GF-D8 (cell line): ENCODE data around the gene LRRC37A3.
"Not testable (repeated sequence)": the region's sequence is repeated elsewhere in the genome, so short reads cannot be mapped to it uniquely, and the experiment has no call there.

ENCODE experiments used
- DNase-seq: peaks from one replicate; lab custom pipeline; 2025; lab: John Stamatoyannopoulos, UW

Gene LRRC37A3

DNA sequence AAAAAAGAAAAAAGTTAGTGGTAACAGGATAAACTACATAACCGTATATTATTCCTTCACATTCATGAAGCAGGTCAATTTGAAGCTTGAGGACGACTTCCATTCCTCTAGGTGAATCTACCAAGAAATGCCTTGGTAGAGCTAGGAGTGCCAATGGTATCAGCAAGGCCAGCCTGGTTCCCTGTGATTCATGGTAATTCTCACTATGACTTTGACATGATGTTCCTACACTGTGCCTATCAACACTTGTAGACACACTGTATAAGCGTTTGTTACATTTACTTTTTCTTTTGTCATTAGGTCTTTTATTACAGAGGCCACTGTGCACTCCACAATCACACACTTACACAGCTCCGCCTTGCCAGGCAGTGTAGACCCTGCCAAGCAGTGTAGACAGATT, 7.2 kb upstream of the LRRC37A3 start:
- DNase-seq, result not testable (repeated sequence)

DNA sequence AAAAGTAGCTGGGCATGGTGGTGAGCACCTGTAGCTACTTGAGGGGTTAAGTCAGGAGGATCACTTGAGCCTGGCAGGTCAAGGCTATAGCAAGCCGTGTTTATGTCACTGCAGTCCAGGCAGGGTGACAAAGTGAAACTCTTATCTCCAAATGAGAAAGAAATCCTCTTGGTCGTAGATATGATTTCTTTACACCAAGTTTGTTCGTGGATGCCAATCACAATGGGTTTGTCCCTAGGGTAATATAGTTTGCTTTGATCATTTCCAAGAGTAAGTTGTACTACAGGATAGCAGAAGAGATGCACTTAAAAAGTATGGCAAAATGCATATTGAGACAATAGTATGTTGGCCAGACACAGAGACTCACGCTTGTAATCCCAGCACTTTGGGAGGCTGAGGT, 6.0 kb upstream of the LRRC37A3 start:
- not testable (repeated sequence) for DNase-seq

DNA sequence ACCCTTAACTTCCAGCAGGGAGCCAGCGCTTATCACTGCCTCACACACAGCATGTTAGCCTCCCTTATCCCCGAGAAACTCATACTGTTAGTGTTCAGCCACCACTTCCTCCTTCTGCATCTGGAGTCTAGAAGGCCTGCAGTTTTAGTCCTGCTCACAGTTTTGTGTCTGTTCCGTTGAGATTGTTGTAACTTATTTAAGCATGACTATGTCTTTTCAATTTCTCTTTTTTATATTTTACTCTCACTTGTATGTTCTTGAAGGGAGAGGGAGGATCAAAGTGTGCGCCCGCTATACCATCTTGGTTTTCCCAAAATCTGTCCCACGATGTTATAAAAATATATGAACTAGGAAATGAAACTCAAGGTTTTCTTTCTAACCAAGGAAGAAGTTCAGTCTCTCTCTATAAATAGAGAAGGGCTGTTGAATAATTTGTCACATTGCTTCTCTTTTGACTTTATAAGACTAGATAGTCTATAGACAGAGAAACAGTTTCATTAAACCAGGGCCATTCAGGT, 3.8 kb upstream of the LRRC37A3 start:
- peak; percentile 76 for DNase-seq

DNA sequence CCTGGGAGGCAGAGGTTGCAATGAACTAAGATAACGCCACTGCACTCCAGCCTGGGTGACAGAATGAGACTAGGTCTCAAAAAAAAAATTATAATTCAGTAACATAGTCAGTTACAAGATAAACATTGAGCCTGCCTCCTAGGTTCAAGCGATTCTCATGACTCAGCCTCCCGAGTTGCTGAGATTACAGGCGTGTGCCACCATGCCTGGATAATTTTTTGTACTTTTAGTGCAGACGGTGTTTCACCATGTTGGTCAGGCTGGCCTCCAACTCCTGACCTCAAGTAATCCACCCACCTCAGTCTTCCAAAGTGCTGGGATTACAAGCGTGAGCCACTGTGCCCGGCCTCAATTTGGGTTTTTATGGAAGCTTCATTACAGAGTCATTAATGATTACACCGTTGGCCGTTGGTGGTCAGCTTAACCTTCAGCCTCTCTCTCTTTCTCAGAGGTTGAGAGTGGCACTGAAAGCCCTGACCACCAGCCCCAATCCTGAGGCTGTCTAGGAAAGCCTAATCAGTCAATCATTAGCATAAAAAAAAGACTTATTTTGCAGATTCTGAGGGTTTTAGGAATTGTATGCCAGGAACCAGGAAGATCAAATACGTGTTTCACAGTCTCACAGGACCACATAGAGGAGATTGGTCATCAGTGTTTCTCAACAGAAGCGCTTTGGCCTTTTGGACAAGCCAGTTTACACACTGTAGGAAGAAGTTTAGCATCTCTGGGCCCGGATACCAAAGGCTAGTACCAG, 1.3 kb upstream of the LRRC37A3 start:
- DNase-seq, result no peak

DNA sequence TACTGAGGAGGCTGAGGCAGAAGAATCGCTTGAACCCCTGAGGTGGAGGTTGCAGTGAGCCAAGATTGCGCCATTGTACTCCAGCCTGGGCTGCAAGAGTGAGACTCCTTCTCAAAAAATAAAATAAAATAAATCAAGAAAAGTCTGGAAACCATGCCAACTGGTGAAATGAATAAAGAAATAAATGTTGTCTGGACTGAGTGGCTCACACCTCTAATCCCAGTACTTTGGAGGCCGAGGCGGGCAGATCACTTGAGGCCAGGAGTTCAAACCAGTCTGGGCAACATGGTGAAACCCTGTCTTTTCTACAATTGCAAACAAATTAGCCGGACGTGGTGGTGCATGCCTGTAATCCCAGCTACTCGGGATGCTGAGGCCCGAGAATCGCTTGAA, 744 bp upstream of the LRRC37A3 start:
- no peak for DNase-seq

DNA sequence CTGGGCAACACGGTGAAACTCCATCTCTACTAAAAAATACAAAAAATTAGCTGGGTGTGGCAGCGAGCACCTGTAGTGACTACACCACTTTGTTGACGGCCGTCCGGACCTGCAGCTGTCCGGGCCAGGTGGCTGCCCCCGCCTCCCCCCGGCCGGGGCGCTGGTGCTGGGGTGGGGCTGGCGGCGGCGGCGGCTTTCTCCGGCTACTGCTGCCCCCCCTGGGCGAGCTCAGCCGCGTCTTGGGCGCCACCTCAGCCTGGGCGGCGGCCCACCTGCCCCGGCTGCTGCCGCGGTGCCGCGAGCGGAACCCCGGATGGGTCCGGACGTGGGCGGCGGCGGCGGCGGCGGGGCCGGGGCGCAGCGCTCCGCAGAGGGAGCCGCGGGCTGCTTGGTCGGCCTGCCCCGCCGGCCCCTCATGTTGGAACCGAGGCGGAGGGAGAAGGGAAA, 413 bp downstream of the LRRC37A3 start:
- DNase-seq, result not testable (repeated sequence)

DNA sequence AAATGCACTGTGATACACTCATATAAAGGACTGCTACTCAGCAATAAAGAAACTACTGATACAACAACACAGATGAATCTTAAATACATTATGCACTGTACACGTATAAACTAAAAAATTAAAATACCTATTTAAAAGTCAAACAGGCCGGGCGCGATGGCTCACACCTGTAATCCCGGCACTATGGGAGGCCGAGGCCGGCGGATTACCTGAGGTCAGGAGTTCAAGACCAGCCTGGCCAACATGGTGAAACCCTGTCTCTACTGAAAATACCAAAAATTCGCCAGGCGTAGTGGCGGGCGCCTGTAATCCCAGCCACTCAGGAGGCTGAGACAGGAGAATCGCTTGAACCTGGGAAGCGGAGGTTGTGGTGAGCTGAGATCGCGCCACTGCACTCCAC, 1.7 kb downstream of the LRRC37A3 start:
- not testable (repeated sequence) for DNase-seq

DNA sequence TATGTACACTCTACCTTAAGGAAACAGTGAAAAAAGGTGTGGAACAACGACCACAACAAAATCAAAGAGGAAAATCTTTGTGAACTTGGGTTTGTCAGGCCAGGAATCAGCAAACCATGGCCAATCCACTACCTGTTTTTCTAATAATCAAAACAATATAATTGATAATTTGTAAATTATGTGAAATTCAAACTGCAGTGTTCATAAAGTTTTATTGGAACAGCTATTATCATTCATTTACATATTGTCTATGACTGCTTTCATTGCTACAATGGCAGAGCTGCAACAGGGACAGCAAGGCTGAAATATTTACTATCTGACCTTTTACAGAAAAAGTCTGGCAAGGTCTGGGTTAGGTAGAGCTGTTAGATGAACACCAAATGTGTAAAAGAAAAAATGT, 4.0 kb downstream of the LRRC37A3 start:
- DNase-seq, result not testable (repeated sequence)

DNA sequence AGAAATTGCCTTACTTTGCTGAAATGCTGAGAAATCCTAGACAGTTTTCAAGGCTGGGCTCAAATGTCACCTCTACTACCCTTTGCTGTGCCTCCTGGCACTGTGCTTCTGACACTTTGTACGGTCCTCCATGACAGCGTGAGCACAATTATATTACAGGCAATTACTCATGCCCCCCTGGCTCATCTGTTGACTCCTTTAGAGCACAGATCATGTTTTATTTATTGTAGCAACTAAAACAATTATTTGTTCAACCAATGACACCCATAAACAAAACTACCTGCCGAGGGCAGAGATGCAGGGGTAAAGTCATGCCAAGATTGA, 9.1 kb downstream of the LRRC37A3 start:
- not testable (repeated sequence) for DNase-seq

DNA sequence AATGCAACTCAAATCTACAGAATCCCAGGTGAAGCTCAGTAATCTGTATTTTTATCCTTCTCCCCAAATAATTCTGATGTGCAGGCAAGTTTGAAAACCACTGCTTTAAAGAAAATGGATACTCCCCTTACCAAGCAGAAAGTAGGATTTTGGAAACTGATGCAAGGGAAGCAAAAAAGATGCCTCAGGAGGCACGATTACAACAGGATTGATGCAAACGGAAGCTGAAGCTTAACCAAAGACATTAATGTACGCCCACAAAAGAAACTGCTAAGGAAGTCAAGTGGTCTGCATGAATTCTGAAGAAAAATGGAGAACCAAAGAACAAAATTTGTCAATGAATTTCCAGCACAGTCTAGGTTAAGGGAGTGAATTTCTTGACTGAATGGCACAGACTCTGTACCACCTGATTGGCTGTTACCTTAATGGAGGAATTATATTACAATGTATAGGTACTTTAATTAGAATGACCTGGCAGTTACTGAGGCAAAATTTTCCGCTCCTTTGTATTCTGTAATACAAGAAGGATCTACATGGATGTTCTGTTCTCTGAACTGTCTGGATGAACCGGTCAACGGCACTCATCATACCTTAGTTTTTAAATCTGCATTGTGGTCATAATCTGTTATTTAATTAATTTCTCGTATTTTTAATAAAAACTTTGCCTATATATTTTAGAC, 9.6 kb downstream of the LRRC37A3 start:
- not testable (repeated sequence) for DNase-seq

DNA sequence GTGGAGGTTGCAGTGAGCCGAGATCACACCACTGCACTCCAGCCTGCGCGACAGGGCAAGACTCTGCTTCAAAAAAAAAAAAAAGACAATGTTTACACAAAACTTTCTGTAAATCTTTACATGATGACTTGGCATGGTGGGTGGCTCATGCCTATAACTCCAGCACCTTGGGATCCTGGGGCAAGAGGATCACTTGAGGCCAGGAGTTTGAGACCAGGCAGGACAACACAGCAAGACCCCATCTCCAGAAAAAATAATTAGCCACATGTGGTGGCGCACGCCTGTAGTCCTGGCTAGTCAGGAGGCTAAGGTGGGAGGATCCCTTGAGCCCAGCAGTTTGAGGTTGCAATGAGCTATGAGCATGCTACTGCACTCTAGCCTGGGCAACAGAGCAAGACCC, 15.2 kb downstream of the LRRC37A3 start:
- not testable (repeated sequence) for DNase-seq

DNA sequence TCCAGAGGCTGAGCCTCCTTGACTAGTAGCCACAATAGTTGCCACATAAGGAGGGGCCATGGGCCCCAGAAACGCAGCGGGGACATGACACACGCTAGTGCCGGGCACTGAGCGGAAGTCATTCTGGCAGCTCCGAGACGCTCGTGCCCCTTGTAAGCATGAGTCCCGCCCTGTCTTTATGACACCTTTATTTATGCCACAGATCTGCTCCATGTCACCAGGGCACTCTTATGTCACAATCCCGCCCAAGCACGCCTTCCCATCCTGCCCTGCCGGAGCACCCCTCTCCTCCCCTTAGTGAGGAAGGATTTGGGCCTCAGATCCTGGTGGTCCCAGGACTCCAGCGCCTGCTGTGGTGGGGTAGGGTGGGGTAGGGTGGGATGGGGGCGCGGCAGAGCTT, 22.1 kb downstream of the LRRC37A3 start:
- not testable (repeated sequence) for DNase-seq

DNA sequence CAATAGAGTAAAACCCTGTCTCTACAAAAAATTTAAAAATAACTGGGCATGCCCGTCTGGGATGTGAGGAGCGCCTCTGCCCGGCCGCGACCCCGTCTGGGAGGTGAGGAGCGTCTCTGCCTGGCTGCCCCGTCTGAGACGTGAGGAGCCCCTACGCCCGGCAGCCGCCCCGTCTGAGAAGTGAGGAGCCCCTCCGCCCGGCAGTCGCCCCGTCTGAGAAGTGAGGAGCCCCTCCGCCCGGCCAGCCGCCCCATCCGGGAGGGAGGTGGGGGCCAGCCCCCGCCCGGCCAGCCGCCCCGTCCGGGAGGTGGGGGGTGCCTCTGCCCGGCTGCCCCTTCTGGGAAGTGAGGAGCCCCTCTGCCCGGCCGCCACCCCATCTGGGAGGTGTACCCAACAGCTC, 45.1 kb downstream of the LRRC37A3 start:
- not testable (repeated sequence) for DNase-seq

DNA sequence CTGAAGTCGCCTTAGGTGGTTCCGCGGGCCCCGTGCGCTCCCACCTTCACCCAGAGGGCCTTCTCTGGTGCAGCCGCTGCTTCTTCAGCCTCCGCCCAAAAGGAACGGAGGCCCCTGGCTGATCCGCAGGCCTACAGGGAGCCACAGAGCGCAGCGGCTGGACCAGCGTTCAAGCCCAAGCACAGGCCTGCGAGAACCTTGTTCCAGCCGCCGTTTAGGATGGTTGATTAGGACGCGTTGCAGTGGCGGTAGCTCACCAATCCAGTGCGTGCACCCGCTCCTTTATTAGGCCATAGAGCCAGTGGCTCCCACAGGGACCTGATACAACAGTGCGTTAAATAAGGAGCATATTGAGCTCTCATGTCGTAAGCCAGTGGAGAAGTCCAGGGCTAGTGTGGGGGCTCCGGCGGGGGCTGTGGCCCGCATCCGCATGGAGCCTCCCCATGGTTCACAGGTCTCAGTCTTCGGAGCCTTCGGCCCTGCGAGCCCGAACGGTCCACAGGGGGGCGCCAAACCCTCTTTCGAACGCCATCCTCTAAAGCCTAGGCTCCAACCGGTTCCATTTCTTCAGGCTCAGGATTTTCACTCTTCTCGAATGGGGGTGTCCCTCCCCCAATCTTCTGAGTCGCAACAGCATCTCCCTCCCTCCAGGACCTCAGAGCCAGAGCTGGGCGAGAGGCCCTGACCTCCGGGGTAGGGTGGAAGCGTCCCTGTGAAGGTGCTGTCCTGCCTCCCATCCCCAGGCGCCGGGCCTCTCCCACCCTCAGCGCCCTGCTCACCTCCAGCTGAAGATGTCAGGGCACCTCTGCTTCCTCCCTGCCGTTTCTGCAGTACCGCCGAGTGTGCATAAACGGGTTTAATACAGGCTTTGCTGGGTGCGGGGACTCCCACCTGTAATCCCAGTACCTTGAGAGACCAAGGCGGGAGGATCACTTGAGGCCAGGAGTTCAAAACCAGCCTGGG, 71.5 kb downstream of the LRRC37A3 start:
- DNase-seq, result not testable (repeated sequence)

DNA sequence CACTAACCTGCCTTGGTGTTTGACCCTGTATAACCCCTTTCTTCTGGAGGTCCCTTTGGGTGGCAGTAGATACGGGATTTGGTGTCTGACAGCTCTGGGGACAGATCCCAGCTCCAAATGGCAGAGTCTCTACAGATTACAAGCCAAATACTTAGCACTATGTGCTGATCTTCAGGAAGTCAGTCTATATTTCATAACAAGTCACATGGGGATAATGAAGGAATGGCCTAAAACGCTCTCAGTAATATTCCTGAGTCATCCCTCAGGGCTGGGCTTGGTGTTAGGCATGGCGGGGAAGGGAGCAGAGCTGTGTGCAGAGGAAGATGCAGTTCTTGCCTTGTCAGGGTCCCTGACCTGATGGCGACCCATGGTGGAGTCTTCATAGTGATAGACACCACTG, 72.4 kb downstream of the LRRC37A3 start:
- peak; percentile 37 for DNase-seq

DNA sequence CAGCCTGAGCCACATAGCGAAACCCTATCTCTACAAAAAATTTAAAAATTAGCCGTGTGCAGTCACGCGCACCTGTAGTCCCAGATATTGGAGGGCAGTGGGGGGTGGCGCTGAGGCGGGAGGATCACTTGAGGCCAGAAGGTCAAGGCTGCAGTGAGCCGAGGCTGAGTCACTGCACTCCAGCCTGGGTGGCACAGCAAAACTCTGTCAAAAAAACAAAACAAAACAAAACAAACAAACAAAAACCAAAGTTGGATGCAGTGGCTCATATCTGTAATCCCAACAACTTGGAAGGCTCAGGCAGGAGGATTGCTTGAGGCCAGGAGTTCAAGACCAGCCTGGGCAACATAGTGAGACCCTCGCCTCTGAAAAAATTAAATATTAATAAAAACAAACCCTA, 75.4 kb downstream of the LRRC37A3 start:
- not testable (repeated sequence) for DNase-seq

DNA sequence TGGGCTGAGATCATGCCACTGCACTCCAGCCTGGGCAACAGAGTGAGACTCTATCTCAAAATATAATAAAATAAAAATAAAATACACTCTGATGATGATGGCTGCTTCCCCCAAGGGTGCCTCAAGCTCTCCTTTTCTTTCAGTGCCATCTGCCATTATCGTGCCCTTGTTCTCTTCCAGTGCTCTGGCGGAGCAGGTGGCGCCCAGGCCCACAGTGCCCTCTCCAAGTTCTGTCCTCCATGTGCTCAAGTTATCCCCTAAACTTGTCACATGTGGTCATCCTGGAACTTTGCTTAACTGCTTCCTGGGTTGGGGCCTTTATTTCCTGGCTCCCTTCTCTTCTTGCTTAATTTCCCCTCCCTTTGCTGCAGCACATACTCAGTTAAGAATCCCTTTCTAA, 76.4 kb downstream of the LRRC37A3 start:
- not testable (repeated sequence) for DNase-seq

DNA sequence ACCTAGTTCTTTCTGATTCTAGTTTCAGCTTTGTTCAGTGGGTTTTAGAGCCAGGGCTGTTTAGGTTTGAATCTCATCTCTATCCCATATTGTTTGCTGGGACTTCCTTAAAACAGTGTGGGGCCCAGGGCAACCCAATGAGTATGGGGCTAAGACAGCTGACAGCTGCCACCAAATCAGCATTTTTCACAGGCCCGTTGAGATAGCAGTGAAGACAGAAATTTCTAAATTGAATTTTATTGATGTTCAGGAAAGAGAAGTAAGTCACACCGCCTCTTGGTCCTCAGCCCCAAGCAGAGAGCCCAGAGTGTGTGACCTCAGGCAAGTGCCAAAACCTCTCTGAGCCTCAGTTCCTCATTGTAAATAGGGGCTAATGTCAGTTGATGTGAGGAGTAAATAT, 78.3 kb downstream of the LRRC37A3 start:
- peak; percentile 54 for DNase-seq

DNA sequence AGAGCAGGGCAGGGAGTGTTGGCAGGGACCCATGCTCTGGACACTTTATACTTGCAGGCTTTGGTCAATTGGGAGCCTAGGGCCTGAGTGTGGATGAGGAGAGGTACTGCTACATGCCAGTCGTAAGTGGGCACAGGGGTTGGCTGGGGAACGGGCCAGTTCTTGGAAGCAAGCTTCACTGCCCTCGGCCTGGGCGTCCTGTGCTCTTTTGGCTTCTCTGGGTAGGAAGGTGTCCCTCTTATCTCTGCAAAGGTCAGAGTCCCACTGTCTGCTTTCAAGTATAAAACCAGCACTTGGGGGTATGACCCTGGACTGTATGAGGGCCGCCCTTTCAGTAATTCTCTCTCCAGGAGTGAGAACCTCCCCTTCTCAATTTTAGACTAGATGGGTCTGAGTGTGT, 80.8 kb downstream of the LRRC37A3 start:
- DNase-seq, result not testable (repeated sequence)

DNA sequence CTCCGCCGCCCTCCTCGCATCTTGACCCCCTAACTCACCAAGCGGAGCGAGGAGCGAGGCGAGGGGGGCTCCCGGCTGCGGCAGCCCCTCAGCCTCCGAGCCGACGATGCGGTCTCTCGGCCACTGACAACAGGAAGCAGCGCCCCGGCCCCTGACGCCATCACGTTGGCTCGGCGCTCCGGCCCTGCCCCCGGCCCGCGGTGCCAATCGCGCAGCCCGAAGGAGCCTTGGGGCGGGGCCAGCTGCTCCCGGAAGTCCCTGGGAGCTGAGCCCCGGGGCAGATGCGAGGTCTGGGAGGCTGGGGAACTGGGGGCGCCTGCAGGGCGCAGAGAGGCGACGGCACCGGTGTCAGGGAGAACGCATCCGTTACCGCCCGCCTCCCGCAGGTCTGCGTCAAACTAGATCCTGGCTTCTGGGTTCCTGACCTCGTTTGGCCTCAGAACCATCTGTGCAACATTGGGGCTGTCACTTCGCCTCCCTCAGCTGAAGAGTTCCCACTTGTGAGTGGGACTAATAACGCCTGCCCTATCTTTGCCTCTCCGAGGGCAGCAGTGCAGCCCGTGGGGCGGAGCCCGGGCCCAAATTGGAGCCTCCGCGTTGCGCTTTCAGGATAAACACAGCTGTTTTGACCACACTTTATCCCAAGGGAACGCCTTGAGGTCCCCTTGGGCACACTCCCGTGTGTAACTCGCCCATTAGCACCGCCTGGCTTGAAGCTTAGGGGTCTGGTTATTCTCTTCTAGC, 82.1 kb downstream of the LRRC37A3 start:
- DNase-seq, result peak; percentile 36

DNA sequence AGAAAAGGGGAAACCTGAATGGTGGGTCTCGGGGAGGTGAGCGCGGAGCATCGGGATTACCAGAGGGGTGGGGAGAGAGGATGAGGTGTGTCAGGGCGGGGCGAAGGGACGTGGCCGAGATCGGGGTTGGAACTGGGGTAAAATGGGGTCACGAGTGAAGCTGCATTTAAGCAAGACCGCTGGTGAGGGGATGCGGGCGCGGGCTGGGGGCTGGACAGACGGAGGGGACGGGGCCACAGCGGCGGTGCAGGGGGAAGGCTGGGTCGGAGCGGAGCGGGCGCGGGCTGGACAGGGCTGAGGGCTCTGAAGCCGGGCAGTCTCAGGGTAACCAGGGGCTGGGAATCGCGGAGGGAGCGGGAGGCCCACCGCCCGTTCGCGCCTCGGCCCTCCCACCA, 82.7 kb downstream of the LRRC37A3 start:
- DNase-seq, result not testable (repeated sequence)
